ENCODE measurements around the gene ITSN2.

ITSN2 gene

DNA sequence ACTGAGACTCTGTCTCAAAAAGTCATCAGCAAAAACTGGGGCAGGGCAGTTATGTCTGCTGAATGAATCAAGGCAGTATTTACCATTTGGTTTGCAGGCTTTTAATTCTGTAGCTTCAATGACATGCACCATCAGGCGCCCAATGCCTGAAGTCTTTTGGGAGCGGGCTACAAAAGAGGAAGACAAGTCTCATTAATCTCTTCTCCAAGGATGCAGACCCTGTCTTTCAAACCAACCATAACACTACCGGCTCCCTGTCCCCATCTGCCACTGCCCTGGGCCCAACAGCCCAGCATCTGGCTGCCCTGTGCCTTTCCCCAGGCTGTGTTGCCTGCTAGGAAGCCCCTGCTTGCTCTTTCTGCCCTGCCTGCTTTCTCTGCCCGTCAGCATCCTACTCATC, 155.2 kb downstream of the ITSN2 start:
- H3K4me3 ChIP-seq (replicated peaks; ENCODE audit: low read depth, low read length), result no peak overlapping the region
- TF ChIP-seq, protein P1, sequence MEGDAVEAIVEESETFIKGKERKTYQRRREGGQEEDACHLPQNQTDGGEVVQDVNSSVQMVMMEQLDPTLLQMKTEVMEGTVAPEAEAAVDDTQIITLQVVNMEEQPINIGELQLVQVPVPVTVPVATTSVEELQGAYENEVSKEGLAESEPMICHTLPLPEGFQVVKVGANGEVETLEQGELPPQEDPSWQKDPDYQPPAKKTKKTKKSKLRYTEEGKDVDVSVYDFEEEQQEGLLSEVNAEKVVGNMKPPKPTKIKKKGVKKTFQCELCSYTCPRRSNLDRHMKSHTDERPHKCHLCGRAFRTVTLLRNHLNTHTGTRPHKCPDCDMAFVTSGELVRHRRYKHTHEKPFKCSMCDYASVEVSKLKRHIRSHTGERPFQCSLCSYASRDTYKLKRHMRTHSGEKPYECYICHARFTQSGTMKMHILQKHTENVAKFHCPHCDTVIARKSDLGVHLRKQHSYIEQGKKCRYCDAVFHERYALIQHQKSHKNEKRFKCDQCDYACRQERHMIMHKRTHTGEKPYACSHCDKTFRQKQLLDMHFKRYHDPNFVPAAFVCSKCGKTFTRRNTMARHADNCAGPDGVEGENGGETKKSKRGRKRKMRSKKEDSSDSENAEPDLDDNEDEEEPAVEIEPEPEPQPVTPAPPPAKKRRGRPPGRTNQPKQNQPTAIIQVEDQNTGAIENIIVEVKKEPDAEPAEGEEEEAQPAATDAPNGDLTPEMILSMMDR (IDR thresholded peaks at IDR 0.05; ENCODE audit: insufficient read depth, low read length, poor library complexity, severe bottlenecking), result no peak
- H3K36me3 ChIP-seq (ENCODE audit: control insufficient read depth, insufficient read depth, low read length), result peaks cover 41% of the 10 kb centered on the region

DNA sequence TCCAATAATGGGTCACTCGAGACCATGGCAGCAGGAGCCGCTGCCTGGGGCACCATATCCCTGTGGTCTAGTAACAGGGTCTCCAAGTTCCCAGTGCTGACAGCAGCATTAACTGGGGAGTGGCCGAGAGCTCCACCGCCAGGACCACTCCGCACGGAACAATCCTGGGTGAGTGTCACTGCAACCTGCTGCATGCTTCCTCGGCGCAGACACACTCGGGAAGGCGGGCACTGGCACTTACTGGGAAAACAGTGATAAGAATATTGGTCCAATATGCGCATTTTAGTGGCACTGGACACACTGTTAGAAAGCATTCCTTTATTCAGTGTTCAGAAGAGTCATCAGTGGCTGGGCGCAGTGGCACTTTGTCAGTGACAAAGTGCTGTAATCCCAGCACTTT, 155.8 kb downstream of the ITSN2 start:
- Histone ChIP-seq H3K4me3 (replicated peaks; ENCODE audit: low read depth, low read length) (no peak overlapping the region), H3K36me3 (ENCODE audit: control insufficient read depth, insufficient read depth, low read length) (peaks cover 39% of the 10 kb centered on the region), H3K27me3 (replicated peaks; ENCODE audit: control insufficient read depth, insufficient read depth, low read length) (no peaks in the 10 kb centered on the region)
- no peak for DNase-seq (ENCODE audit: extremely low read depth, insufficient read length)
- TF ChIP-seq, protein P1 (IDR thresholded peaks at IDR 0.05; ENCODE audit: insufficient read depth, low read length, poor library complexity, severe bottlenecking), result no peak

More for the DNA sequence above, 155.2 kb downstream of the ITSN2 start:
- H3K27me3 ChIP-seq (replicated peaks; ENCODE audit: control insufficient read depth, insufficient read depth, low read length), result no peaks in the 10 kb centered on the region
- no peak for DNase-seq (ENCODE audit: extremely low read depth, insufficient read length)

GRCh38 chr2:24203787-24204150, 156.6 kb downstream of the ITSN2 start:
- DNase-seq (ENCODE audit: extremely low read depth, insufficient read length), result no peak
- no peak overlapping the region for H3K4me3 ChIP-seq (replicated peaks; ENCODE audit: low read depth, low read length)
- no peaks in the 10 kb centered on the region for H3K27me3 ChIP-seq (replicated peaks; ENCODE audit: control insufficient read depth, insufficient read depth, low read length)
- TF ChIP-seq, protein P1 (IDR thresholded peaks at IDR 0.05; ENCODE audit: insufficient read depth, low read length, poor library complexity, severe bottlenecking), result no peak
- peaks cover 32% of the 10 kb centered on the region for H3K36me3 ChIP-seq (ENCODE audit: control insufficient read depth, insufficient read depth, low read length)

DNA sequence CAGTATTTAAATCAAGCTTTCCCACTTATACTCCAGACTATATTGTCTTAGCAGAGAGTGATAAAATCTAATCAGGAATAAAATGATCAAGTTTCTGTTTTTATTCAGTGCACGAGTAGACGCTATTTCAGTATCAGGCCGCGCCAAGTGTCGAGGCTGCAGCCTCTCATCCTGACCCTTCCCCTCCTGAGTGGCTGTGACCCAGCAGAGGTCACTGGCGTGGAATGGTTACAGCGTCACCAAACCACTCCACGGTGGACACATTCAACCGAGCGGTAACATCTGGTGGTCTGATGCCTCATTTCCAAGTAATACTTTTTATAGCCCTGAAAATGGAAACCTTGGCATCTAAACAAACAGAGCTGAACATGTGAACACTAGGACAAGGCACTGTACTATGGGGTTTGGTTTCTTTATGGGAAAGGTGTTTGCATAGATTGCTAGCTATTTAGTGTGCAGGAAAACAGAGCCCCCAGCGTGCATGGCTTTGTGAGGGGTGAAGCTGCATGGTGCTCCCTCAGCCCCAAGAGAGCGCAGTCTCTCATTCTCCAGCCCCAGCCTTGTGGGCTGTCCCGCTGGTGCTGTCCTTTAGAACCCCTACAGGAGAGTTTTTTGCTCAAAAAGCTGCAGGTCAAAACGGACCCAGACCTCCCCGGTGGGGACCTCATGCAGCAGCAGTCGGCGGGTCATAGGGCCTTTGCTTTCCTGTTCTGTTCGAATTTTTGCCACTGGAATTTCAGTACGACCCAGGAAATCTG, 157.1 kb downstream of the ITSN2 start:
- Histone ChIP-seq H3K27me3 (replicated peaks; ENCODE audit: control insufficient read depth, insufficient read depth, low read length) (no peaks in the 10 kb centered on the region), H3K4me3 (replicated peaks; ENCODE audit: low read depth, low read length) (no peak overlapping the region), H3K36me3 (ENCODE audit: control insufficient read depth, insufficient read depth, low read length) (peaks cover 28% of the 10 kb centered on the region)
- TF ChIP-seq, protein P1 (IDR thresholded peaks at IDR 0.05; ENCODE audit: insufficient read depth, low read length, poor library complexity, severe bottlenecking), result no peak
- no peak for DNase-seq (ENCODE audit: extremely low read depth, insufficient read length)

- peaks cover 14% of the 10 kb centered on the region for H3K36me3 ChIP-seq (ENCODE audit: control insufficient read depth, insufficient read depth, low read length)
- TF ChIP-seq, protein P1 (IDR thresholded peaks at IDR 0.05; ENCODE audit: insufficient read depth, low read length, poor library complexity, severe bottlenecking), result no peak
- no peaks in the 10 kb centered on the region for H3K27me3 ChIP-seq (replicated peaks; ENCODE audit: control insufficient read depth, insufficient read depth, low read length)
- H3K4me3 ChIP-seq (replicated peaks; ENCODE audit: low read depth, low read length), result no peak overlapping the region
- DNase-seq (ENCODE audit: extremely low read depth, insufficient read length), result no peak
These were observed 159.5 kb downstream of the ITSN2 start for GRCh38 chr2:24200799-24201198.

Data from GM06990 (cell line).